ENCODE results near the gene FSTL1.

FSTL1 gene, protein sequence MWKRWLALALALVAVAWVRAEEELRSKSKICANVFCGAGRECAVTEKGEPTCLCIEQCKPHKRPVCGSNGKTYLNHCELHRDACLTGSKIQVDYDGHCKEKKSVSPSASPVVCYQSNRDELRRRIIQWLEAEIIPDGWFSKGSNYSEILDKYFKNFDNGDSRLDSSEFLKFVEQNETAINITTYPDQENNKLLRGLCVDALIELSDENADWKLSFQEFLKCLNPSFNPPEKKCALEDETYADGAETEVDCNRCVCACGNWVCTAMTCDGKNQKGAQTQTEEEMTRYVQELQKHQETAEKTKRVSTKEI

DNA sequence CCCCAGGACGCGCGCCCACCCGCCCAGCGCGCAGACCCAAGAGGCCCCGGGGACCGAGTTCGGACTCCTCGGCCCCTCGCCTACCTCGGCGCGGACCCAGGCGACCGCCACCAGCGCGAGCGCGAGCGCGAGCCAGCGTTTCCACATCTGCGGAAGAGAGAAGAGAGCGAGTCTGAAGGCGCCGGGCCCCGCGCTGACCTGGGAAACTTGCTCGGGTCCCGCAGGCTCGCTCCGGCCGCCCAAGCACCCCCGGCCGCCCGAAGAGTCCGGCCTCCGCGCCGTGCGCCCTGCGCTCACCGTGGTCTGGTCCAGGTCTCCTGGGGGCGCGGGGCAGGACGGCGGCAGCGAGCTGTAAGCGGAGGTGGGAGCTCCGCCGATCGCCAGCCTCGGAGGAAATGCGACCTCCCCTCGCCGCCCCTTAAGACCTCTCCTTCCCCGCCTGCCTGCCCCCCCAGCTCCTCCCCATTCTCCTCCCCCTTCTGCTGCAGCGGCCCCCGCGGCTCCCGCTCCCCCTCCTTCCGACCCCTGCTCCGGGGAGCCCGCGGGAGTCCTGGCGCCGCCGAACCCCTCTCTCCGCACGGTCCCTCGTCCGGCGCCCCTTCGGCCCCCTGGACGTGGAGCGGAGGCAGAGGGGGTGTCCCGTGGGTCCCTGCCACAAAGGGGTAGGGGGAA lies at the start of gene FSTL1:
Gene FSTL1 (minus strand): TSS at position 393 of the 672 bp plus-strand sequence. CDS start 246 bp downstream, at position 147.
- DNase-seq, result no peak

DNA sequence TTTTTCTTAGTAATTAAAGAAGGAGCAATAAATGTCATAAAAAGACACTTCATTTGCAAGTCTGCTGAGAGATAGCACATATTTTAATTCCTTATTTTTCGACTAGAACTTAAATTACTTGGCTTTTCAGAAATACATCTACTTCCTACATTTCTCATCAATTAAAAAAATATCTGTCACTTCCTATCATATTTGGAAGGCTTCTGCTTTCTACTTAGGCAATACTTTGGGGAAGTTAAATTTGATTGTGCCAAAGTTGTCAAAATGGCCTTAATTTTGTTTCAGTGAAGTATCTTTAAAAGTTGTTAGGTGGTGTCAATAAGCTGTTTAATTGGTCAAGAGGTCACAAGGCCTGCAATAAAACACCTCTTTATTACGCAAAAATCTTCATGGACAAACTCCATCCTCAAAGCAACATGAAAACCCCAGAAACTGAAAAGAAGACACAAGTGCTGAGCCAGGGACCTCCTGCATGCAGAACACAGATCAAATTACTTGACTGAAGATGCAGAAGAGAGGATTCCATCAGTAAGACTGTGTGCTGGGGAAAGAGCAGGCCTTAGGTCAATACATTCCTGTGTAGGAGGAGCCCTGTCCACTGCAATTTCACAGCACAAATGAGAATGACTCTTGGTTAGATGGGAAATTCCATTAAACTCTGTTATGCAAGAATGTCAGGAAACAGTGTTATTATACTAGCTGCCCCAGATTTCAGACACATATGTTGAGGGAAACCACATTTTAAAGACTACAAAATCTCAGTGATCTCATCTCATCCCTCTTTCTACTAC lies 48.0 kb upstream of the FSTL1 start:
- no peak for DNase-seq

DNA sequence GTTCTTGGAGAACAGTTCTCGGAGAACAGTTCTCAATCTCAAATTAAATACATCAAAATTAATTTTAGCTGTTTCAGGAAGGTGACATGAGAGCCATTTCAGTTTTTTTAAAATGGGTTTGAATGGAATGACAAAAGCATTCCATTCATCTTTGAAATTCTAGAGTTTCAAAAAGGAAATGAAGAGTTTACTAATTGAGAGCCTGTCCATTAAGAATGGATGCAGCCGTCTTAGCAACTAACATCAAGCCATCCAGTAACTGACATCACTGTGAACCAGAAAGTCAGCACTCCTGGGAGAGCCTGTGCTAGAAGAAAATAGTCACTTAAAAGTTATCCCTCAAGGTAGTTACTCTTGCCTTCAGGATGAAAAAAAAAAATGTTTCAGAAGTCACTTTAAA lies 47.0 kb upstream of the FSTL1 start:
- DNase-seq, result no peak

DNA sequence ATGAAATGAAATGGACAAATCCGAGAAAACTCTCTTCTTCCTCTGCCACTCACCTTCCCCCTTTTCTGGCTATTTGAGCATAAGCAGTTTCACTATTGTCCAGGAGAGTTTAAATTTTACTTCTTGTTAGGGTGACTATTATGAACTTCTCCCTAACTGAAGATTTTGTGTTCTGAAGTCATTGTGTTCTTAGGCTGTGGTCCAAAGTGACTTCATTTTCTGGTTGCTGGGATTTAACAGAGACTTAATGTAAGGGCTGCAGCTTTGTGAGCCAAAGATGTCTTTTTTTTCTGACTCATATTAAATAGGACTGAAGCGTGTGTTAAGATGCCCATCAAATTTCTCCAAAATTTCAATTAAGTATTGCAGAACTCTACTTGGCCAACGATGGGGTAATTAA lies 46.5 kb upstream of the FSTL1 start:
- no peak for DNase-seq

DNA sequence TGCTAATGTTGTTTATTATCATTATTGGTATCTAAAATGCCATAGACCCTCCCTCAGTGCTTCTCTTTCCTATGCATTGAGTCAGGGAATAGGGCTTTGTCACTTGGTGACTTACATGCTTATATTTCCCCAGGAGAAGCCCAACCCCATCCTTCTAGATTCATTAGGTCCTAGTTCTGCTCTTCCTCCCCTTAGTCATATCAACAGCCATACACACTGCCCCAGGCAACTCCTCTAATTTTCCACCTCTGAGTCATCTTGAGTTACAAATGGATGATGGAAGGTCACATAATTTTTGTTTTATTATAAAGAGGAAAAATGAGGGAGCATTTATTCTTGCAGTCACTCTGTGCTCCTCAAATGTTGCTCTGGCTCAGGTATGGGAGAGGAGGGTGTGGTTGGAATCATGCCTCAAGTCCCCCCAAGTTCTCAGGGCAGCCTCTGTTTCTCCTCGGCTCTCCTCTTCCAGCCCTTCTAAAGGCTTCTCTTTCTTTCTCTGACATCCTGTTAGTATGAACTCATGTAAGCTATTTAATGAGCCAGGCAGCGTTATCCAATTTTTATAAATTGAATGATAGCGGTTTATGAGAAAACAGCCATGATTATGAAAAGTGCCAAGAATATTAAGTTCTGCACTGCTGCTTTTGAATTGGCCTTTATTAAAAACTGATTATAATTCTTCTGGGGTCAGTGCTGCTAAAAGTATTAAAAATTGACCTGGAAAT lies 45.6 kb upstream of the FSTL1 start:
- no peak for DNase-seq

DNA sequence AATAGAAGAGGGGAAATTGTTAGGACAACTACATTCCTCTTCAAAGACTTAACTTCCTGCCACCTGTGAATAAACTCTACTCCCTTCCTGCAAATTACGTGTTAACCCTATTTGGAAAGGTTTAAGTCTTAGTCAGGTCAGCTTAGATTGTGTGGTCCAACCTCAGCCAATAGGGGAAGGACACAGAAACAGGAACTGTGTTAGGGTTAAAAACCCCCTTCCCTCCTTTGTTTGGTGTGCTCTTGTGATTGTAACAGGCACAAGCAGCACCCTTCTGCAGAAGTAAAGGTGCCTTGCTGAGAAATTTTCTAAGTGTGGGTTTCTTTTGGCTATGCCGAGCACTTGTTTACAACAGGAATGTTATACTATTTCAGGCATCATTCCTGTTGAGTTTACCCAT lies 45.0 kb upstream of the FSTL1 start:
- no peak for DNase-seq

DNA sequence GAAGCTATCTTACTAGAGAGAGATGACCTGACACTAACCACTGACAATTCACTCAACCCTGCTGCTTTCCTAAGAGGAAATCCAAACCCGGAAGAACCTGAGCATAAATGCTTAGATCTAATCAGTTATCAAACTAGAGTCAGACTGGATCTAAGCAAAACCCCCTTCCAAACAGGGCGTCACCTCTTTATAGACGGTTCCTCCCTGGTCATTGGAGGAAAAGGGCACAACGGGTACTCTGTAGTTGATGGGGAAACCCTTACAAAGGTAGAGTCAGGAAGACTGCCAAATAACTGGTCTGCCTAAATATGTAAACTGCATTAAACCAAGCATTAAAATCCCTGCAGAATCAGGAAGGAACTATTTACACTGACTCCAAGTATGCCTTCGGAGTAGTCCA lies 41.3 kb upstream of the FSTL1 start:
- no peak for DNase-seq

DNA sequence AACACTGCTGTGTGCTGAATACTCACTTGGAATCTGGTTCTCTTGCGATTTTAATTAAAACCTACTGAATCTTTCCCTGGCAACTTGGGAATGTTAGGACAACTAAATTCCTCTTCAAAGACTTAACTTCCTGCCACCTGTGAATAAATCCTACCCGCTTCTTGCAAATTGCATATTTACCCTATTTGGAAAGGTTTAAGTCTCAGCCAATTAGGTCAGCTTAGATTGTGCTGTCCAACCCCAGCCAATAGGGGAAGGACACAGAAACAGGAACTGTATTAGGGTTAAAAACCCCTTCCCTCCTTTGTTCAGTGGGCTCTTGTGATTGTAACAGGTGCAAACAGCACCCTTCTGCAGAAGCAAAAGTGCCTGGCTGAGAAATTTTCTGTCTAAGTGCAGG lies 38.6 kb upstream of the FSTL1 start:
- no peak for DNase-seq

DNA sequence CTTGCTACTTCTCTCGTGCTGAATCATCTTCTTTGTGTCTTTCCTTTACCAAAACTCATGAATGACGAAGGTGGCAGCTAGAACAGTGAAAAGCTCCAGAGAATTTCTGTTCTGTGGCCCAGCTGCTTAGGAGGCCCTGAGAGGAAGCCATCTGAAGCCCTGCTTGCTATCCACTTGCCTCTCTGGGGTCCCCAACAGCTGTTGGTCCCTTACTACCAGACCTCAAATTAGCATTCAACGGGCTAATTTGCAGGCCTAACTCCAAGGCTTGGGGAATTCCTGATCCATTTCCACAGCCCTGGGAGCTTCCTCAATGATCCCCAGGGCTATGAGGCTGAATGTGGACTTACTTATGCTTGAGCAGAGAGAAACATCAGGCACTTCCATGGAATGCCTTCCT lies 37.5 kb upstream of the FSTL1 start:
- no peak for DNase-seq

DNA sequence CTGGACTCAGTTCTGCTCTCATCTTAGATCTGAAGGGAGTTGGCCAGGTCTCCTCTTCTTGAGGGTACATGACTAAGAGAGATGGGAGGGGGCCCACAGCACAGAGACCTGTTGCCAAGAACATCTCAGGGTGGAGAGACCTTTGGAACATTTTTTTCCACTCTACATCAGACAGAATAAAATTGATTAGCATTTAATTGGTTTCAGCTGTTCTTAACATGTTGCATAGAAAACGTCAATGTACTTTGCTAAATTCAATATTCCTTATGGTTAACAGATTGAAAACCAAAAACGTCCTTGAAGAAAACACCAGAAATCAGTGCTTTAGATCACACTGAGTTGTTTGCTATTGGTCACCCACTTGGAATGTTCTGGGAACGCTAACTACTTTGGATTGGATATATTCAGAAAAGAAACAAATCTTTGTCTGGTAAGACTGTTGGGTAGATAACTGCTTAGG lies 36.4 kb upstream of the FSTL1 start:
- no peak for DNase-seq

DNA sequence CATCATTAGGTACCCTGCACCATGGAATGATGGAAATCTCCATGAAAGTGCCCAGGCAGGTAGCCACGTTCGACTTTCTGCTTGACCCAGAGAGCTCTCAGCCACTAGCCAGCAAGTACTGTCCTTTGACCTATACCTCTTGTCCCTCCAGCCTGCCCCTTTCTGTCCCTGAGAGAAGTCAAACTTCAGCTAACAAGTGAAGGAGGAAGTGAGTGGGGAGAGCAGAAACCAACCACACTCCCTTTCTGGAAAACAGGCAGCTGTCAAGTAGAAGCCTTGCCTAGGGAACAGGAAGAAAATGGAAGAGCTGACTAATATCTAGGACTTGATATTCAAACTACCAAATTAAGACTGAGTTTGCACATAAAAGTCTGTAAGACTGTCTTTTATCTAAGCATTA lies 30.3 kb upstream of the FSTL1 start:
- DNase-seq, result no peak

DNA sequence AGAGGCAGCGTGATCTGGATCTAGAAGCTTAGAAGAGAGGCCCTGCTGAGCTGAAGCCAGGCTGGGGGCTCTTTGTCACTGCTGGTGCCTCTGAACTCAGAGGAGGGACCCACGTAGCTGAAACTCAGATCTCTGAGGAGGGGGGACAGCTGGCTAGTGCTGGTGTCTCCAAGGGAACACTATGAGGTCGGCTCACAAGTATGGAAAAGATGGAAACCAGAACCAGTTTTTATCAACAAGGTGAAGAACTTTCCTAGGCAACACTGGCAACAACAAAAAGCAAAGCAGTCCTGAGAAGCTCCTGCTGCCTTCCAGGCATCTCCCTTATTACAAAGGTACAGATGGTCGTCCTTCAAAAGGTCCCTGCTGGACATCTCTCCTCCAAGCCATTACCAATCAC lies 27.0 kb upstream of the FSTL1 start:
- no peak for DNase-seq

DNA sequence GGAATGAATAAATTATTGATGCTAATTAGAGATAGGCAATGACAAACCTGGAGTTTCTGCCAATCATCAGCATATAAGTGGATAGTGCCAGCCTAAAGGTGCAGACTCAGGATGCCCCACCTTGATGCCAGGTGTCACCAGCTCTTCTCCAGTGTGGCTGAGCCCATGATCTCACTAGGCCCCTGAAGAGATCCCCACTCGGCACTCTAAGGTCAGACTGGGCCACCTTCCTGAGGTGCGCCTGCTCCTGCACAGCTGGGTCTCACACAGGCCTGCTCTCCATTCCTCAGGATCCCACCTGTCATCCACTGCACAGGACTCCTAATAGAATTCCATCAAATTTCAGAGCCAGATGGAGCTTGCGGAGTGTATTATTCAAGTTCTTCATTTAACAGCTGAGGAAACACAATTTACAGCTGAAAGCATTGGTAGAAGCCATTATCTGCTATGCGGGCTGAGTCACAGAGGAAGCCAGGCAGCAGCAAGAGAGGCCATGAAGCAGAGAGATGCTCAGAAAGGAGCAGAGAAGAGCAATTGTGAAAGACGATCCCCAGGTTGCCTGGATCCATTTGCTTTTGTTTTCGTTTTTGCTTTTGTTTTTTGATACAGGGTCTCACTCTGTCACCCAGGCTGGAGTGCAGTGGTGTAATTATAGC lies 25.1 kb upstream of the FSTL1 start:
- no peak for DNase-seq

DNA sequence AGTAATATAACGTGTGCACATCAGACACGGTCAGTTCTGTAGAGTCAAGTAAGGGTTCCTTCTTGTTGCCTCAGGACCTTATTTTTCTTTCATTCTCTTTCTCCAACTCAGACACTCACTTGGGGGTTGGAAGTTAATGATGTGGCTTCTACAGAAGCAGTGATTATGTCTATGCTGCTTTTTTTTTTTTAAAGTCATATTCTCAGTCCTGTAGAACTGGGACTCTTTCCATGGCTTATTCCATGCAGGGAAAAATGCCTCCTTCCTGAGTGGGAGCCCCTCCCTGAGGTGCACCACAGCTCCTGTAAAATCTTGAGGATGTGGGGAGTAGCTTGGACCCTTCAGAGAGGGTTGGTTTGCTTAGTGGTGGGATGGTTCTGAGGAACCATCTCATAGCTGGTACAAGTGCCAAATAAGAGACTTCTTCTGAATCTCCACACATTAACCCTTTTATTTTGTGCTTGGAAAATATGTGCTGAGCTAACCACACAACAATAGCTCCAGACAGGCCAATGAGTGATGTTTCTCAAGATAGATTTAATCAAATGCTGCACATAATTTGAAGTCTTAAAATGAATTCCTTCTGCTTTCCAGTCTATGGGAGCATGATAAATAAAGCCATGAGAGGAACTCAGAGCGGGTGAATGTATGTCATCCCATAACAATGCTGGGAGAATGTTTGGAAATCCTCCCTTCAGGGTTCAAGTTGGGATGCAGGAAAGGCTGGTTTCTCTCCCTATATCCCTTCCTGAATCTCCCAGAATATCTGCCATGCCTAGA lies 23.3 kb upstream of the FSTL1 start:
- no peak for DNase-seq

DNA sequence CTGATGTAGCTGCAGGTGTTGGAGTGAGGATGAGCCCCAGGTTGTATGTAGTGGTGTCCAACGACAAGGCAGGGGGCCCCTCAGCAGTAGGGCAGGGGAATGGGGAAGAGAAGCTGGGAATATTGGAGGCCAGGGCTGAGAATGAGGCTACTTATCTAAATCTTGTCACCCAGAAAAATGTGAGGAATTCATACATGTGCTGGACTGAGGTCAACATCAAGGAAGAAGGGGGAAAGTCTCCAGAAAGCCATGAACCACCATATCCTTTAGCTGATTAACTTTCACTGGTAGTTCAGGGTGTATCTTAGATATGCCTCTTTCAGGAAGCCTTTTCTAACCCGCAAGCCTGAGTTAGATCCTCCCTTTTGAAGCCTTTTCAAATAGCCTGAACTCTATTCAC lies 22.6 kb upstream of the FSTL1 start:
- DNase-seq, result no peak

DNA sequence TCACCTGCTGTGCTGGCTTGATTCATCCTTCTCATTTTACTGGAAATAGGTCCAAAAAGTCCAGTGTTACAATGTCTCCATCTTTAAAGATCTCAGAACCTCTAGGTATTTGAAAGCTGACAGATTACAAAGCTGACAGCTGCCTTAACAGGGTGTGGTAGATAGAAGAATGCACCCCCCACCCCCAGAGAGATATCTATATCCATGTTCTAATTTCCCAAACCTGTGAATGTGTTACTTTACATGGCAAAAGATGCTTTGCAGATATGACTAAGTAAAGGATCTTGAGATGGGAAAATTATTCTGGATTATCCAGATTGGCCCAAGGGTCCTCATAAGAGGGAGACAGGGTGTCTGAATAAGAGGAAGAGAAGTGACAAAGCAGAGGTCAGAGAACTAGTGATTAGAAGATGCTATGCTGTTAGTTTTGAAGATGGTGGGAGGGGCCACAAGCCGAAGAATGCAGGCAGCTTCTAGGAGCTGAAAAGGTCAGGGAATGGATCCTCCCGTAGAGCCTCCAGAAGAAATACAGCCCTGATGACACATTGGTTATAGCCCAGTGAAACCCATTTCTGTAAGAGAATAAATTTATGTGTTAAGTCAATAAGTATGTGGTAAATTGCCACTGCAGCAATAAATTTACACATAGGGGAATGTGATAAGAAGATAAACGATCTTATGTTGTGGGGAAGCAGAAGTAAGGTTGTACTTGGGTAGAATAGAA lies 21.5 kb upstream of the FSTL1 start:
- no peak for DNase-seq

DNA sequence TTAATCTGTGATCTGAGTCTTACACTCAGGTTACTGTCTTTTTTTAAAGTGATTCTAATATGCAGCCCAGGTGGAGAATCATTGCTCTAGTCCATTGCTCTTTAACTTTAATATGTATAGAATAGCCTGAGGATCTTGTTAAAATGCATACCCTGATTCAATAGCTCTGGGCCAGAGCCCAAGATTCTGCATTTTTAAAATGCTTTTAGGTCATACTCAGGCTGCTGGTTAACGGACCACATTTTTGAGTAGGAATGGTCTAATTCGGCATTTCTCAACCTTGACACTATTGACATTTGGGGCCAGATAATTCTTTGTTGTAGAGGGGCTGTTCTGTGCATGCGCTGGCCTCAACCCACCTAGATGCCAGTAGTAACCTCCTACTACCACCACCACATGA lies 20.9 kb upstream of the FSTL1 start:
- DNase-seq, result no peak

DNA sequence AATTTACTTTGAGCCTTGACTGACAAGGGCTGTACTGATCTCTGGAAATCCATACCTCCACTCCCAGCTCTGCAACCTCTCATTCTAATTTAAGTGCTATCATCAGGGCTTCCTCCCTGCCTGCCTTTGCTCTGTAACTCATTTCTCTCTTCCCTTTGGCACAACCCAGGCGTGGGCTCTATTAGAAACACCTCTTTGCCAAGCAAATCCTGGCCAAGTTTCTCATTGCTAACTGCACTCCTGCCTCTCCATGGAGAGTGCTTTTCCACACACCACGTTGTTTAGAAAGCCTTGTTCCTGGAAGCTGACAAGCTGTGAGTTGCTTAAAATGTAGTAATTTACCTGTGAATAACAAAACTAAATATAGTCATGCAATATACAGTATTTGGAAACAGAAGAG lies 20.1 kb upstream of the FSTL1 start:
- DNase-seq, result no peak

DNA sequence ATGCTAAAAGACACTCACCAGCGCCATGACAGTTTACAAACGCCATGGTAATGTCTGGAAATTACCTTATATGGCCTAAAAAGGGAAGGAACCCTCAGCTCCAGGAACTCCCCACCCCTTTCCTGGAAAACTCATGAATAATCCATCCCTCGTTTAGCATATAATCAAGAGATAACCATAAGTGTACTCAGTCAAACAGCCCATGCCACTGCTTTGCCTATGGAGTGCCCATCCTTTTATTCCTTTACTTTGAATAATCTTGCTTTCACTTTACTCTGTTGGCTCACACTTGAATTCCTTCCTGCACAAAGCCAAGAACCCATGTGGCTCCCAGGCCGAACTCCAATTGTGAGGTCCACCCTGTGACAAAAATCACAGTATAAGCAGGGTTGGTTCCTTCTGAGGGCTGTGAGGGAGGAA lies 19.1 kb upstream of the FSTL1 start:
- DNase-seq, result no peak

DNA sequence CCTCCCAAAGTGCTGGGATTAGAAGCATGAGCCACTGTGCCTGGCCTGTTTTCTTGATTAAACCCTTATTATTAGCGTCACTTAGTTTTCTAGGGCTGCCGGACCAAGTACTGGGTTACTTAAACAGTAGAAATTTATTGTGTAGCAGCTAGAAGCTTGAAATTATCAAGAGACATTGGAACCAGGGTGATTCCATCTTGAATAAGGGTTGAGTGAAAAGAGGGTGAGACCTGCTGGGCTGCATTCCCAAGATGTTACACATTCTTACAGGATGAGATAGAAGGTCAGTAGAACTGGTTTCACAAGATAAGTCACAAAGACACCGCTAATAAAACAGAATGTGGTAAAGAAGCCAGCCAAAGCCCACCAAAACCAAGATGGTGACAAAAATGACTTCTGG lies 18.6 kb upstream of the FSTL1 start:
- no peak for DNase-seq

DNA sequence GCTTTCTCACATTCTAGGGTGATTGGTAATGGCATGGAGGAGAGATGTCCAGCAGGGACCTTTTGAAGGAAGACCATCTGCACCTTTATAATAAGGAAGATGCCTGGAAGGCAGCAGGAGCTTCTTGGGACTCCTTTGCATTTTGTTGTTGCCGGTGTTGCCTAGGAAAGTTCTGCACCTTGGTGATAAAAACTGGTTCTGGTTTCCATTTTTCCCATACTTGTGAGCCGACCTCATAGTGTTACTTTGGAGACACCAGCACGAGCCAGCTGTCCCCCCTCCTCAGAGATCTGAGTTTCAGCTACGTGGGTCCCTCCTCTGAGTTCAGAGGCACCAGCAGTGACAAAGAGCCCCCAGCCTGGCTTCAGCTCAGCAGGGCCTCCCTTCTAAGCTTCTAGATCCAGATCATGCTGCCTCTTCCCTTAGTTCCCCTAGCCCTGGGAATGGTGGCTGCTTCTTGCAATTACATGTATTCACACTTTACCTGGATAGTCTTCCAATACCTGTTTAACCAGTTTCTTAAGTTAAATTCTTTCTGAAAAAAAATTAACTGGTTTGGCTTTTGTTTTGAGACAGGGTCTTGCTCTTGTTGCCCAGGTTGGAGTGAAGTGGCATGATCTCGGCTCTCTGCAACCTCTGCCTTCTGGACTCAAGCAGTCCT lies 18.0 kb upstream of the FSTL1 start:
- DNase-seq, result no peak
